NCI-H446 treated with DMSO at 0.1 percent for 48 hours (cell line): ENCODE results near the gene CC2D2B.
"Not testable (repeated sequence)": the region's sequence is repeated elsewhere in the genome, so short reads cannot be mapped to it uniquely, and the experiment has no call there.

ENCODE experiments used
- DNase-seq: peaks from one replicate; lab custom pipeline; 2025; lab: John Stamatoyannopoulos, UW

The CC2D2B gene

GRCh38 chr10:96017191-96017687 lies 109.5 kb downstream of the CC2D2B start:
- DNase-seq, result no peak

DNA sequence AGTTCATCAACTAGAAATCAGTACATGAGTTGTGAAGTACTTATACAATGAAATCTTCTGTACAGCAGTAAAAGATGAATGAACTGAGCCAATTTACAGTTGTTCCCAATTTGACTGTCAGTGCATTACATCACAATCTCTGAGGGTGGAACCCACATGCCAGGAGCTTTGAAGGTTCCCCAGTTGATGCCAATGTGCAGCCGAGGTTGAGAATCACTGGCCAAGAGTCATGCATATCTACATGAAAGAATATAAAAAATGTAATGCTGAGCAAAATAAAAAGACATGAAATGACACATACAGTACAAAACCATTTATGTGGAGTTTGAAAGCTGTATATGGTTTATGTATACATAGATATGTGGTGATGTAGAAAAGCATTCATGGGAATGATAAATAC lies 113.6 kb downstream of the CC2D2B start:
- no peak for DNase-seq

DNA sequence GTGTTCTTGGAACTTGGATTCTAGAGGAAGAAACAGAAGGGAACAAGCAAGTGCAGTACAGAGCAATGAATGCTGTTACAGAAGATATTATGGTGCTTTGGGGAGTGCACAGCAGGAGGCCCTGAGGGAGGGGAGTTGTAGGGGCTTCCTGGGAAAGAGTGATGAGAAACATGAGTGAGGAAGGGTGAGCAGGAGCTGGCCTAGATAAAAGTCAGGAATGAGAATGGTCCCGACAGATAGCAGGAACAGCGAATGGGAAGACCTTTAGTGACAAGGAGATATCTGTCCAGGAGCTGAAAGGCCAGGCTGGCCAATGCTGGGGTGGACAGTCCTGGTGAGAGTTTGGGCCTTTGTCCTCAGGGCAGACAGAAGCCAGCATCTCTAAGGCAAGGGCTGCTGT lies 115.0 kb downstream of the CC2D2B start:
- no peak for DNase-seq

DNA sequence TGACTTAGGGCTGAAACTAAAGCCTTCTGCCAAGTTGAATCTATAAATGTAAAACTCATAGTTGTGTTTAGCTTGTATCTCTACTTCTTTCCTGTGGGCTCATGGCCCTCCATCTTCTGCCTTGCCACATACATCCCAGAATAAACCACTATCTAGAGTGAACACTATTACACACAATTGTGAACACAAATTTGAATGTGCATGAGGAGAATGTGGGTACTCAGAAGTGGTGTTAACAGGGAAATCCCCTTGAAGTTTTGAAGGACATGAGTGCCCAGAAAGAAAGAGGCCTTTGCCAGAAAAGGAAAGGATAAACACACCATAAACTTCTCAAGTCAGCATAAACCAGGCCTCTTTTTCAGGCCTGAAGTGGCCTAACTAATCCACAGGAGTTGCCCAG lies 115.4 kb downstream of the CC2D2B start:
- DNase-seq, result no peak

DNA sequence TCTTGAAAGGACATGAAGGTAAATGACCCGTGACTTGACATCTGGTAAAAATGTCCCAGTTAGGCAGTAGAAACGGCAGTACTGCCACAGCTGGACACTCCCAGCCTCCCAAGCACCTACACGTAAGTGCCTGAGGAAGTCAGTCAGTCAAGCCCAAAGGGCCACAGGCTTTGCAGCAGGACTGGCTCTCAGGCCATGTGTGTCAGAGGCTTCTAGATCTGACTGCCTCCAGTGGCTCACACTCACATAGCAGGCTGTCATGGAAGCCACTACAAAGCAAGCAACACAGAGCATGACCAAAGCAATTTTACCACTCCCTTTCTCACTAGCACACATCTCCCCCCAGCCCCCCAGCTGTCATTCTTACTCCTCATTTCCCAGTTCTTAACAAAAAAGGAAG lies 117.8 kb downstream of the CC2D2B start:
- DNase-seq, result no peak

DNA sequence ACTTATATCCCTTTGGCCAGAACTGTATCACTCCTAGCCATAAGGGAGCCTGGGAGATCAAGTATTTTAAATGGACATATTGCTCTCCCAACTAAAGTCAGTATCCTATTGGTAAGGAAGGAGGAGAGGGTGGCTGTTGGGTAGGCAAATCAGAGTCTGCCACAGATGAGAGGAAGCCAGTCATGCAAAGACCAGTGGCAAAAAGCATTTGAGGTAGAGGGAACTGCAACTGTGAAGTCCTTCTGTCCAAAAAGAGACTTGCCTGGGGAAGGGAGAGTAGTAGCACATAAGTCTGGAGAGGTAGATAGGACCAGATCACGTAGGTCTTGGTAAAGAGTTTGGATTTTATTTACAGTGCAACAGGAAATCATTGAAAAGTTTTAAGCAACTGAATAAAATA lies 126.8 kb downstream of the CC2D2B start:
- DNase-seq, result no peak

- DNase-seq, result no peak
Measured at GRCh38 chr10:96038476-96039387, 131.0 kb downstream of the CC2D2B start.

GRCh38 chr10:96041146-96041545 lies 133.4 kb downstream of the CC2D2B start:
- DNase-seq, result no peak

DNA sequence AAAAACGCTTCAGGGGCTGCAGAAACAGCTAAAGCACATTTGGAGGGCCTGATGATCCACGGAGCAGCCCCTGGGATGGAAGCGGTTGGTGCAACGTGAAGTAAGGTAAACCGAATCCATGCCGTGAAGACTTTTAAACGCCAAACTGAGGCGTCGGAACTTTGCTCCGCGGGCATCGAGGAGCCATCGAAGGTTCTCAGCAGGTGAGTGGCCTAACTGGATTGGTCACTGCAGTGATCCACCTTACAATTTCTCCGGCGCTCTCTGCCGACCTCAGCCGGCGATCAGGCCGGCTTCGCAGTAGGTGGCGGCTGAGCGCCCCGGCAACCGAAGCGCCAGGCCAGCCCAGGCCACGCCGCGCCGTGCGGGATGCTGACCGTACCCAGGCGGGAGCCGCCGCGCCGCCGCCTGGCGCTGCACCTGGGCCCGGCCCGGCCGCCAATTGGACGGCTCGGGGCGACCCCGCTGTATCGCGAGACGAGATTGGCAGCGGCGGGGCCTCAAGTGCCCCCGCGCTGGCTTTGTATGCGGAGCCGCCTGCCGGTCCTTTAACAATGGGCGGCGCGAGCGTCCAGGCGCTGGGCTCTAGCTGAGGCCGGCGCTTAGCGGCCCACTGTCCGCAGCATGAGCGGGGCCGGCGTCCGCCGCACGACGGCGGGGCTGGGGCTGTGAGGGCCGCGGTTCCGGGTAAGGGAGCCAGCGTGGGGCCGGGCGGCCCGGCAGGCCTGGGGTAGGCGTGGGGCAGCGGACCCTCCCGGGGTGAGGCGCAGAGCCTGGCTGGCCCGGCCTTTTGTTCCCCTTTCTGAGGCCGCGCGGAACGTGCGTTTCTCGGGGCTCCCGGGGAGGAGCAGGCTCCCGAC lies 135.5 kb downstream of the CC2D2B start, which contains the start of gene CCNJ:
TSS of gene CCNJ (plus strand) at position 551 of the 860 bp plus-strand sequence. CDS start 811 bp downstream, outside the sequence.
- DNase-seq, result peak; percentile 31

GRCh38 chr10:96043893-96044715 lies 136.3 kb downstream of the CC2D2B start:
- no peak for DNase-seq

GRCh38 chr10:96044736-96045135 lies 137.0 kb downstream of the CC2D2B start:
- DNase-seq, result no peak

GRCh38 chr10:96046546-96046945 lies 138.8 kb downstream of the CC2D2B start:
- no peak for DNase-seq

- DNase-seq, result no peak
Measured at GRCh38 chr10:96047004-96047649, 139.4 kb downstream of the CC2D2B start.

DNA sequence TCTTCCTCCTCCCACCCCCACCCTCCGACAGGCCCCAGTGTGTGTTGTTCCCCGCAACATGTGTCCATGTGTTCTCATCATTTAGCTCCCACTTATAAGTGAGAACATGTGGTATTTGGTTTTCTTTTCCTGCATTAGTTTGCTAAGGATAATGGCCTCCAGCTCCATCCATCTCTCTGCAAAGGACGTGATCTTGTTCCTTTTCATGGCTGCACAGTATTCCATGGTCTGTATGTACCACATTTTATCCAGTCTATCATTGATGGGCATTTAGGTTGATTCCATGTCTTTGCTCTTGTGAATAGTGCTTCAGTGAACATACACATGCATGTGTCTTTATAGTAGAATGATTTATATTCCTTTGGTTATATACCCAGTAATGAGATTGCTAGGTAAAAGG lies 140.2 kb downstream of the CC2D2B start:
- DNase-seq, result not testable (repeated sequence)

DNA sequence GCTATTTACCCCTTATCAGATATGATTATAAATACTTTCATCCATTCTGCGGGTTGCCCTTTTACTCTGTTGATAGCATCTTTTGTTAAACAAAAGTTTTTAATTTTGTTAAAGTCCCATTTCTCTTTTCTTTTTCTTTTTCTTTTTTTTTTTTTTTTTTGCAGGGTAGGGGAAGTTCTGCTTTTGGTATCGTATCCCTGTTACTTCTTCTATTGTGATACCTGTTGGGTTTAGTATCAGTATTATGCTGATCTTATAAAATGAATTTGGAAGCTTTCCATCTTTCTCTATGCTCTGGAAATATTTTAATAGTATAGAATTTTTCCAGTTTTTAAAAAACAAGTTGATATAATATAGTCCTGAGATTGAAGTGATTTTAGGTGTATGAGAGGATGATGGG lies 141.6 kb downstream of the CC2D2B start:
- no peak for DNase-seq

DNA sequence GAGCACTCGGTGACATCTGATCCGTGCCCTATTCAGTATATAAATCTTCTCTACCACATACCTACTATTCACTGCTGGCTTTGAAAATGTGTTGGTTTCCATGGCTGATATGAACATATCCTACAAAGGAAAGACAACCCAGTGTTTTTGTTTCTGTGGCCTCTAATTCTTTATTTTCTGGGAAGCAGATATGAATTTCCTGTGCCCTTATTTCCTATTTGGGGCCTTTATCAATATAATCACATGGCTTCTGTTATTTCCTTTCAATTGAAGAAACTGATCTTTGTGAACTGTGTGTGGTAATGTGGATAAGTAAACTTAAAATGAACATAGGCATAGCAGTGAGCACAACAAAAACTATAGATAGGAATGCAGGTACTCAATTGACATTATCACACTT lies 146.2 kb downstream of the CC2D2B start:
- no peak for DNase-seq

DNA sequence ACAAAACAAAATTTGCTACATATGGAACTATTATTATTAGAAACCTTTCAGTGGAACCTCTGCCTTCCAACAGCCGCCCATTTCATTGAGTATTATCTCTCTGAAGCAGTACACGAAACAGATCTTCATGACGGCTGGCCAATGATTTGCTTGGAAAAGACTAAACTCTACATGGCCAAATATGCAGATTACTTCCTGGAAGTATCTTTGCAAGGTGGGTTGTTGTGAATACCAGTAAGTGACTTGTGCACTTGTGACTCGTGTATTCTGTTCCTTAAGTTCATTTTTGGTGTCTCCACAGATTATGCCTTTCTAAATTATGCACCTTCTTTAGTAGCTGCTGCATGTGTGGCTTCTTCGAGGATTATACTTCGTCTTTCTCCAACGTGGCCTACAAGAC lies 149.0 kb downstream of the CC2D2B start:
- DNase-seq, result no peak

- no peak for DNase-seq
Measured at GRCh38 chr10:96061232-96061631, 153.5 kb downstream of the CC2D2B start.

DNA sequence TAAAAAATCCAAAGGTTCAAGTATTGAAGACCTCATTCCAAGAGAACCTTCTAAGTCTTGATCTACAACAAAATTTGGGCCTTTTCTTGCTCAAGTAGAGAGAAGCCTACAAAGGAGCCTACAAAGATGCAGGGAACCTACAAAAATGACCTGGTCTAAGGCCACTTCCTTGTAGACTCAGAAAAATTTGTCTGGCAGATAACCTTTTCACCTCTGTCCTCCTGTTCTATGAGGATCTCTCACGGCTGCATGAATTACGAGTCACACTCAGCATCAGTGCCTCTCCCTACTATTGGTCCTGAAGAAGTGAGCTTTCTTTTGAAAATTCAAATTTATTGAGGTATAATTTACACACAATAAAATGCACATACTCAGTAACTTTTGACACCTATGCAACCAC lies 164.9 kb downstream of the CC2D2B start:
- no peak for DNase-seq

DNA sequence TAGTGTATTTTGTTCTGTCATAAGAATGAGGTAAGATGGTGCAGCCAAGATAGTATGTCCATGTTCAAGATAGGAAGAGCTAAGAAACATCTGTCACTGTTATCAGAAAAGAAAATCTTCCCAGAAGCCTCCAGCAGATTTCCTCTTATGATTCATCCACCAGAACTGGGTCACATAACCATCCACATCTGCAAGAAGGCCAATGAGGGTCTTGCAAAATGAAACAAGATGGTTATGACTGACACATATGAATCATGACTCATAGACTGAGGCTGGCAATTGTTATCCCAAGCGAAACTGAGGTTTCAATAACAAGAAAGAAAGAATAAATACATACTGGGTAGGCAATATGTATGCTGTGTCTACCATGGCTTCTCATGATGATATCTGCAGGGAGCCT lies 165.9 kb downstream of the CC2D2B start:
- no peak for DNase-seq

GRCh38 chr10:96074776-96075175 lies 167.0 kb downstream of the CC2D2B start:
- no peak for DNase-seq
